Keratinocyte (primary cell): ENCODE data around the gene EFHD2.

ENCODE experiments used
- EZH2 ChIP-seq: IDR thresholded peaks from one replicate; pipeline ENCODE4 v1.6.1; 2012; ENCODE audit warnings: inconsistent platforms, mild to moderate bottlenecking, low read length, moderate library complexity
- TF ChIP-seq, protein P1 (sequence below), 3 experiments: IDR thresholded peaks in 1 of 3; conservative IDR thresholded peaks in 1 of 3; optimal IDR thresholded peaks in 1 of 3; 2 replicates in 2 of 3; 3 replicates in 1 of 3; pipeline versions ENCODE3 to v1.5.1; 2011; ENCODE audit warnings: low read length in 3 of 3, mild to moderate bottlenecking in 3 of 3, moderate library complexity in 2 of 3, control low read depth in 1 of 3, inconsistent platforms in 1 of 3; ENCODE audit not compliant: insufficient read depth in 2 of 3; ENCODE audit errors: extremely low read depth in 1 of 3

DNA sequence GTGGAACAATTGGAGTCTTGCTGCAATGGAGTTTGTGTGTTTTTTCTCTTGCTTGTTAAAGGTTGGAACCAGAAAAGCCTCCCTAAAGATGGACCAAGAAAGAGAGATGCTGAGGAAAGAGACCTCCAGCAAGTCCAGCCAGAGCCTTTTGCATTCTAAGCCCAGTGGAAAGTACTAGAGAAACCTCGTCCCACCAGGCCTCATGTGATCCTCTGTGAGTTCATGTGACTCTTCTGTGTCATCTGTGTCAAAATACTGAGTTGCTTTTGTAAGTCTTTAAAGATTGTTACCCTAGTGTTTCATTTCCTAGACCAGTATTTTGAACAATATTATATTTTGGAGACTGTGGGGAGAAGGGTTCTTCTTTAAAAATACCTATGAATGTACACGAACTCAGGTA, 12.5 kb upstream of the EFHD2 start:
- TF ChIP-seq, protein P1, sequence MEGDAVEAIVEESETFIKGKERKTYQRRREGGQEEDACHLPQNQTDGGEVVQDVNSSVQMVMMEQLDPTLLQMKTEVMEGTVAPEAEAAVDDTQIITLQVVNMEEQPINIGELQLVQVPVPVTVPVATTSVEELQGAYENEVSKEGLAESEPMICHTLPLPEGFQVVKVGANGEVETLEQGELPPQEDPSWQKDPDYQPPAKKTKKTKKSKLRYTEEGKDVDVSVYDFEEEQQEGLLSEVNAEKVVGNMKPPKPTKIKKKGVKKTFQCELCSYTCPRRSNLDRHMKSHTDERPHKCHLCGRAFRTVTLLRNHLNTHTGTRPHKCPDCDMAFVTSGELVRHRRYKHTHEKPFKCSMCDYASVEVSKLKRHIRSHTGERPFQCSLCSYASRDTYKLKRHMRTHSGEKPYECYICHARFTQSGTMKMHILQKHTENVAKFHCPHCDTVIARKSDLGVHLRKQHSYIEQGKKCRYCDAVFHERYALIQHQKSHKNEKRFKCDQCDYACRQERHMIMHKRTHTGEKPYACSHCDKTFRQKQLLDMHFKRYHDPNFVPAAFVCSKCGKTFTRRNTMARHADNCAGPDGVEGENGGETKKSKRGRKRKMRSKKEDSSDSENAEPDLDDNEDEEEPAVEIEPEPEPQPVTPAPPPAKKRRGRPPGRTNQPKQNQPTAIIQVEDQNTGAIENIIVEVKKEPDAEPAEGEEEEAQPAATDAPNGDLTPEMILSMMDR (optimal IDR thresholded peaks at IDR 0.05 in 1 of 3, IDR thresholded peaks at IDR 0.05 in 1 of 3, conservative IDR thresholded peaks at IDR 0.05 in 1 of 3; ENCODE audit: extremely low read depth in 1 of 3, insufficient read depth in 2 of 3, low read length in 3 of 3): no peak
- no peak for TF ChIP-seq EZH2
